Measurements from ENCODE around the gene NUP214. TPM values are rescaled to one million over a fixed set of nuclear protein-coding genes. Genes with fewer than 3 reads are reported as not detected.

Gene NUP214
- total and polyA plus RNA-seq, 7 experiments from 2014 or later: 18.2 to 116 (median 80.5) TPM

DNA sequence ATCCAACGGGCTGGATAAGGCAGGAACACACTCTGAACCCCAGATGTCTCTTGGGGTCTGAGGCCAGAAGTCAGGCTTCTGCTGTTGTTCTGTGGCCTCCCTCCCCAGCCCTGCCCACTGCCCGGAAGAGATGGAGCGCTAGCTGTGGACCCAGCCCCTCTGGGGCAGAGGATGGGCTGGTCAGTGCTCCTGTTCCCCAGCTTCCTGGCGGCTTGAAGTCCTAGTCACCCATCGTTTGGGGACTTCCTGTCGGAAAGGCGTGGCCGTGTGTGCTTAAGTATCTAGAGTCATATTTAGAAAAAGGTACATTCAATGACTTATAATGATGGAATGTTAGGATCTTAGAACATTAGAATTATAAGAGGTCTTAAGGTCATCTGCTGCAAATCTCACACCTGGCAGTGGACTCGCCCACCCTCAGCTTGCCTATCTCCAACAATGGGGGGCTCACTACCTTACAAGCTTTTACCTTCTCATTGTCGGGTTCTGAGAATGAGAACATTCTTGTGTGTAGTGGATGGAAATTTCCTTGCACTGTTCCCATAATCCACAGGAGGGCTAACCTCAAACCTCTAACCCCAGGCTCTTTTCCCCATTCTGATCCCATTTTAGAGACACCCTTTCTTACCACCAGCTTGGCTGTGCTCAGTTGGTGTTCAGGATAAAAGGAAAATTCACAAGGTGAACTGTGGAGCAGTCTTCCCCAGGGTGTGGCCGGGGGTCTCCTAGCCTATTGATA is 42.4 kb upstream of the NUP214 start:
- H3K4me1 Mint-ChIP-seq: no peaks in the 10 kb centered on the region
- POLR2A ChIA-PET: no interaction called here
- no peak for ATAC-seq
- H3K9me3 ChIP-seq (ENCODE audit: control insufficient read depth in 2 of 3, low read length in 3 of 3): no peaks in the 10 kb centered on the region
- no peaks in the 10 kb centered on the region for H3K4me1 ChIP-seq (ENCODE audit: control insufficient read depth in 2 of 2, insufficient read depth in 2 of 2, low read length in 2 of 2)
- H3K27me3 Mint-ChIP-seq: peaks cover 0 to 2% (median 0%) of the 10 kb centered on the region in 5 donors
- no peak for DNase-seq
- CTCF ChIA-PET: interaction anchor here (0.6 kb wide), 1 partner anchor 36 kb away, joined by 3 read pairs; no protein-coding TSS in a partner anchor
- no peak overlapping the region for H3K4me3 Mint-ChIP-seq
- H3K36me3 ChIP-seq (ENCODE audit: control insufficient read depth in 2 of 3, insufficient read depth in 3 of 3, low read length in 3 of 3): no peaks in the 10 kb centered on the region
- no peak overlapping the region for H3K27ac ChIP-seq (ENCODE audit: low read depth, low read length)
- intact Hi-C loops (cut with micrococcal nuclease): no loop called here
- no peaks in the 10 kb centered on the region for H3K9me3 Mint-ChIP-seq
- no peaks in the 10 kb centered on the region for H3K36me3 Mint-ChIP-seq
- no peak overlapping the region for H3K27ac Mint-ChIP-seq
- H3K4me3 ChIP-seq (ENCODE audit: low read length): no peak overlapping the region
- H3K27me3 ChIP-seq (ENCODE audit: control insufficient read depth in 2 of 2, insufficient read depth in 2 of 2, low read length in 2 of 2): no peaks in the 10 kb centered on the region

DNA sequence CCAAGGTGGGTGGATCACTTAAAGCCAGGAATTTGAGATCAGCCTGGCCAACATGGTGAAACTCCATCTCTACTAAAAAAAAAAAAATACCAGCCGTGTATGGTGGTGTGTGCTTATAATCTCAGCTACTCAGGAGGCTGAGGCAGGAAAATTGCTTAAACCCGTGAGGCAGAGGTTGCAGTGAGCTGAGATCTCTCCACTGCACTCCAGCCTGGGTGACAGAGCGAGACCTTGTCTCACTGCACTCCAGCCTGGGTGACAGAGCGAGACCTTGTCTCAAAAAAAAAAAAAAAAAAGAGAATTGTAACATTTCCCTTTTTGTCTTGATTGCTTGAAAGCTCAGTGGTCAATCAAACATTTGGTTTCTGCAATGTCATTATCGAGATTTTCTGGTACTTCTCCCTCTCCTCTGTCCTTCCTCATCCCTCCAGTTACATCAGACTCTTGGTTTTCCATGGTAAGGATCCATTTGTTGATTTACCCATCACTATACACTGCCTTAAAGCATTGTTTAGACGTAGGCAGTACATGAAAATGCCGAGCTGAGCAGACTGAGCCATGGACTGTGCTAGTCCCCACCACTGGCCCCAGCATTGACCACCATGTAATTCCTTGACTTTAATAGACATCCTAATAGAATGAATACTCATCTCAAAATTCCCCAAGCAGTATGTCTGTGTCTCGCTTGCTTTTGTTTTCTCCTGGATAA is 40.6 kb upstream of the NUP214 start:
- peaks cover 0 to 1% (median 0%) of the 10 kb centered on the region in 11 donors for H3K9me3 Mint-ChIP-seq
- POLR2A ChIA-PET: no interaction called here

DNA sequence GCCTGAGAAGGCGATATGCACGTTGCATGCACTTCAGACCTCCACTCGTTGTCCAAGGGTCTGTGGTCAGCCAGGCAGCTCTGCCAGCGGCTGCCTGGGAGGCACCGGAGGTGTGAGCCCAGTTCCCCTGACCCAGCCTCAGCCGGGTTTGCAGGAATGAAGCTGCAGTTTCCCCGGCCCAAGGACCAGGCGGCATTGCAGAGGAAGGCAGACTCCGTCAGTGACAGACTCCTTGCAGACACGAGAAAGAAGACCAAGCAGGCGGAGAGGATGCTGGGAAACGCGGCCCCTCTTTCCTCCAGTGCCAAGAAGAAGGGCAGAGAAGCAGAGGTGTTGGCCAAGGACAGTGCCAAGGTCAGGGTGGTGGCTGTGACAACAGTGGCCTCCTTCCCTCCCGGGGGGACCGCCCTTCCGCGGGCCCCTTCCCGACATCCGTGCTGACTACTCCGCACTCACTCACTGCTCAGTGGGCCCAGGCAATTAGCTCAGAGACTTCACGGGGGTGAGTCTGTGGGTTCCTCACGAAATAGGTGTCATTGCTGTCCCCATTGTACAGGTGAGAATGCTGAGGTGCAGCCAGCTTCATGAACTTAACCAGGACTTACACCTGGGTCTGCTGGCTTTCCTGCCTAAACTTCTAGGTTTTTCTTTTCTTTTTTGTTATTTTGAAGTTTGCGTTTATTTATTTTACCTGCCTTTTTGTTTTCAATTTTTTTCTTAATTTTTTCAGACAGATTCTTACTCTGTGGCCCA is 39.8 kb upstream of the NUP214 start:
- Mint-ChIP-seq H3K36me3 (no peaks in the 10 kb centered on the region), H3K27ac (peak overlapping the region in 1 of 9 donors; percentile 33), H3K27me3 (peaks cover 0 to 2% (median 0%) of the 10 kb centered on the region in 5 donors), H3K9me3 (peaks cover 0 to 1% (median 0%) of the 10 kb centered on the region in 11 donors), H3K4me1 (no peaks in the 10 kb centered on the region), H3K4me3 (no peak overlapping the region)
- intact Hi-C loops (cut with micrococcal nuclease): no loop called here
- Histone ChIP-seq H3K27ac (ENCODE audit: low read depth, low read length) (no peak overlapping the region), H3K4me3 (ENCODE audit: low read length) (no peak overlapping the region), H3K27me3 (ENCODE audit: control insufficient read depth in 2 of 2, insufficient read depth in 2 of 2, low read length in 2 of 2) (no peaks in the 10 kb centered on the region), H3K4me1 (ENCODE audit: control insufficient read depth in 2 of 2, insufficient read depth in 2 of 2, low read length in 2 of 2) (no peaks in the 10 kb centered on the region), H3K36me3 (ENCODE audit: control insufficient read depth in 2 of 3, insufficient read depth in 3 of 3, low read length in 3 of 3) (no peaks in the 10 kb centered on the region), H3K9me3 (ENCODE audit: control insufficient read depth in 2 of 3, low read length in 3 of 3) (no peaks in the 10 kb centered on the region)
- ChIA-PET CTCF (no interaction called here), POLR2A (no interaction called here)
- DNase-seq (no peak), ATAC-seq (no peak)

More for the DNA sequence above, 40.6 kb upstream of the NUP214 start:
- no peak for DNase-seq
- H3K4me1 Mint-ChIP-seq: no peaks in the 10 kb centered on the region
- ATAC-seq: no peak
- Histone ChIP-seq H3K36me3 (ENCODE audit: control insufficient read depth in 2 of 3, insufficient read depth in 3 of 3, low read length in 3 of 3) (no peaks in the 10 kb centered on the region), H3K9me3 (ENCODE audit: control insufficient read depth in 2 of 3, low read length in 3 of 3) (no peaks in the 10 kb centered on the region), H3K4me1 (ENCODE audit: control insufficient read depth in 2 of 2, insufficient read depth in 2 of 2, low read length in 2 of 2) (no peaks in the 10 kb centered on the region), H3K4me3 (ENCODE audit: low read length) (no peak overlapping the region), H3K27me3 (ENCODE audit: control insufficient read depth in 2 of 2, insufficient read depth in 2 of 2, low read length in 2 of 2) (no peaks in the 10 kb centered on the region), H3K27ac (ENCODE audit: low read depth, low read length) (no peak overlapping the region)
- peak overlapping the region in 1 of 9 donors; percentile 33 for H3K27ac Mint-ChIP-seq
- CTCF ChIA-PET: no interaction called here
- intact Hi-C loops (cut with micrococcal nuclease): no loop called here
- no peaks in the 10 kb centered on the region for H3K36me3 Mint-ChIP-seq
- no peak overlapping the region for H3K4me3 Mint-ChIP-seq
- peaks cover 0 to 2% (median 0%) of the 10 kb centered on the region in 5 donors for H3K27me3 Mint-ChIP-seq

DNA sequence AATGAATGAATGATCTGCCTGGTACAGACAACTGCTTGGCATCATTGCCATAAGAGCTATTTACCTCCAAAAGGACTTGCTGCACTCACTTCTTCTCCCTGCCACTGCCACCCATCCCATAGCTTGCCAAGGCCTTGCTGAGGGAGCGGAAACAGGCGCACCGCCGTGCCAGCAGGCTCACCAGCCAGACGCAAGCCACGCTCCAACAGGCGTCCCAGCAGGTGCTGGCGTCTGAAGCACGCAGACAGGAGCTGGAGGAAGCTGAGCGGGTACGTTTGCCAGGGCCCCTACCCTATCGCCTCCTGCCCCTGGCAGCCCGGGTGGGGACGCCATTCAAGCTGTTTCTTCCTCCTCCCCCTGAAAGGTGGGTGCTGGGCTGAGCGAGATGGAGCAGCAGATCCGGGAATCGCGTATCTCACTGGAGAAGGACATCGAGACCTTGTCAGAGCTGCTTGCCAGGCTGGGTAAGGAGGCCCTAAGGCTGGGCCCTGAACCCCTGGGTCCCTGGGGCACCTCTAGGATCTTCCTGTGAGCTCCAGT is 38.0 kb upstream of the NUP214 start:
- no peak overlapping the region for H3K27ac Mint-ChIP-seq
- no peaks in the 10 kb centered on the region for H3K27me3 ChIP-seq (ENCODE audit: control insufficient read depth in 2 of 2, insufficient read depth in 2 of 2, low read length in 2 of 2)
- intact Hi-C loops (cut with micrococcal nuclease): no loop called here
- H3K36me3 ChIP-seq (ENCODE audit: control insufficient read depth in 2 of 3, insufficient read depth in 3 of 3, low read length in 3 of 3): no peaks in the 10 kb centered on the region
- H3K4me3 Mint-ChIP-seq: no peak overlapping the region
- no peaks in the 10 kb centered on the region for H3K9me3 ChIP-seq (ENCODE audit: control insufficient read depth in 2 of 3, low read length in 3 of 3)
- H3K27ac ChIP-seq (ENCODE audit: low read depth, low read length): no peak overlapping the region
- ATAC-seq (no peak), DNase-seq (no peak)
- H3K36me3 Mint-ChIP-seq: no peaks in the 10 kb centered on the region
- no peaks in the 10 kb centered on the region for H3K4me1 Mint-ChIP-seq
- CTCF ChIA-PET: no interaction called here
- H3K9me3 Mint-ChIP-seq: peaks cover 0 to 1% (median 0%) of the 10 kb centered on the region in 11 donors
- no peak overlapping the region for H3K4me3 ChIP-seq (ENCODE audit: low read length)
- H3K27me3 Mint-ChIP-seq: peaks cover 0 to 2% (median 0%) of the 10 kb centered on the region in 5 donors
- POLR2A ChIA-PET: no interaction called here
- no peaks in the 10 kb centered on the region for H3K4me1 ChIP-seq (ENCODE audit: control insufficient read depth in 2 of 2, insufficient read depth in 2 of 2, low read length in 2 of 2)

DNA sequence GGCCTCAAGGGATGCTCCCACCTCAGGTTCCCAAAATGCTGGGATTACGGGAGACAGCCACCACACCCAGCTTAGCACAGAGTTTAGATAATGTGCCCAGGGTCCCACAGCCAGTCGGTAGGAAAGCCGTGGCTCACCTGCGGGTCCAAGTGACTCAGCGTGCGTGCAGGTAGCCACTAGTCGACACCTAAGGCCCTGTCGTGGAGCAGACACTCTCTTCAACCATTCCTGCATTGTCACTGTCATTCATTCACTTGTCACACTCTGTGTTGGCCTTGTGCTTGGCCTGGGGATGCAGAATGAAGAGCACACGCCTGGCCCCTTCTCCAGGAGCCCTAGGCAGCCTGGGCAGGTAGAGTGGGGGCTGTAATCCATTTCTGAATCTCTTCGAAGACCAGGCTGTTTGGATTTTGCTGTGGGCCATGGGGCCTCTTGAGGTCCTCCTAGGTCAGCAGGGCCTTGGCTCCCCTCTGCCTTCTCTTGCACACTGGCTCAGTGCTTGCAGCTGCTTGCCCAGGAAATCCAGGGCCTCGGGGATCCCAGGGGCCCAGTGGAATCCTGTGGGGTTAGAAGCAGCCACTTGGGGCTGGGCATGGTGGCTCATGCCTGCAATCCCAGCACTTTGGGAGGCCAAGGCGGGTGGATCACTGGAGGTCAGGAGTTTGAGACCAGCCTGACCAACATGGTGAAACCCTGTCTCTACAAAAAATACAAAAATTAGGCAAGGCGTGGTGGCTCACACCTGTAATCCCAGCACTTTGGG is 35.2 kb upstream of the NUP214 start:
- ChIA-PET CTCF (no interaction called here), POLR2A (no interaction called here)
- intact Hi-C loops (cut with micrococcal nuclease): no loop called here
- Mint-ChIP-seq H3K4me1 (no peaks in the 10 kb centered on the region), H3K9me3 (peaks cover 0 to 1% (median 0%) of the 10 kb centered on the region in 11 donors), H3K27ac (no peak overlapping the region), H3K36me3 (no peaks in the 10 kb centered on the region), H3K4me3 (no peak overlapping the region), H3K27me3 (peaks cover 10 to 12% (median 11%) of the 10 kb centered on the region in 5 donors)
- Histone ChIP-seq H3K27ac (ENCODE audit: low read depth, low read length) (no peak overlapping the region), H3K27me3 (ENCODE audit: control insufficient read depth in 2 of 2, insufficient read depth in 2 of 2, low read length in 2 of 2) (peaks cover 0 to 6% of the 10 kb centered on the region in 2 donors), H3K9me3 (ENCODE audit: control insufficient read depth in 2 of 3, low read length in 3 of 3) (no peaks in the 10 kb centered on the region), H3K36me3 (ENCODE audit: control insufficient read depth in 2 of 3, insufficient read depth in 3 of 3, low read length in 3 of 3) (no peaks in the 10 kb centered on the region), H3K4me3 (ENCODE audit: low read length) (no peak overlapping the region), H3K4me1 (ENCODE audit: control insufficient read depth in 2 of 2, insufficient read depth in 2 of 2, low read length in 2 of 2) (no peaks in the 10 kb centered on the region)
- ATAC-seq: no peak
- DNase-seq: no peak

DNA sequence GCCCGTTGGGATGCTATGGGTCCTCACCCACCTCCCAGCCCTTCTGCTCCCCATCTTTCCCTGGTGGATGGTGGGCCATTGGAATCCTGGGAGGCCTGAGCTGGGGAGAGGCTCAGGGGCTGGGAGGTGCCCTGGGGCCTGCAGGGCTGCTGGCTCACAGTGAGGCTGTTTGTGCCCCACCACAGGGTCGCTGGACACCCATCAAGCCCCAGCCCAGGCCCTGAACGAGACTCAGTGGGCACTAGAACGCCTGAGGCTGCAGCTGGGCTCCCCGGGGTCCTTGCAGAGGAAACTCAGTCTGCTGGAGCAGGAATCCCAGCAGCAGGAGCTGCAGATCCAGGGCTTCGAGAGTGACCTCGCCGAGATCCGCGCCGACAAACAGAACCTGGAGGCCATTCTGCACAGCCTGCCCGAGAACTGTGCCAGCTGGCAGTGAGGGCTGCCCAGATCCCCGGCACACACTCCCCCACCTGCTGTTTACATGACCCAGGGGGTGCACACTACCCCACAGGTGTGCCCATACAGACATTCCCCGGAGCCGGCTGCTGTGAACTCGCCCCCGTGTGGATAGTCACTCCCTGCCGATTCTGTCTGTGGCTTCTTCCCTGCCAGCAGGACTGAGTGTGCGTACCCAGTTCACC is 33.9 kb upstream of the NUP214 start:
- DNase-seq: no peak
- Mint-ChIP-seq H3K4me1 (peaks cover 3 to 6% (median 4%) of the 10 kb centered on the region in 7 donors), H3K4me3 (no peak overlapping the region), H3K27me3 (peaks cover 17 to 22% (median 19%) of the 10 kb centered on the region in 5 donors), H3K27ac (no peak overlapping the region), H3K36me3 (no peaks in the 10 kb centered on the region), H3K9me3 (peaks cover 0 to 1% (median 0%) of the 10 kb centered on the region in 11 donors)
- Histone ChIP-seq H3K4me3 (ENCODE audit: low read length) (no peak overlapping the region), H3K27me3 (ENCODE audit: control insufficient read depth in 2 of 2, insufficient read depth in 2 of 2, low read length in 2 of 2) (peaks cover 0 to 6% of the 10 kb centered on the region in 2 donors), H3K9me3 (ENCODE audit: control insufficient read depth in 2 of 3, low read length in 3 of 3) (no peaks in the 10 kb centered on the region), H3K27ac (ENCODE audit: low read depth, low read length) (no peak overlapping the region), H3K36me3 (ENCODE audit: control insufficient read depth in 2 of 3, insufficient read depth in 3 of 3, low read length in 3 of 3) (no peaks in the 10 kb centered on the region), H3K4me1 (ENCODE audit: control insufficient read depth in 2 of 2, insufficient read depth in 2 of 2, low read length in 2 of 2) (no peaks in the 10 kb centered on the region)
- ChIA-PET CTCF (no interaction called here), POLR2A (no interaction called here)
- intact Hi-C loops (cut with micrococcal nuclease): no loop called here
- ATAC-seq: no peak
